Prostate gland (tissue), 2 donors: ENCODE measurements around the gene LGI1. TPM values are rescaled to one million over a fixed set of nuclear protein-coding genes. Genes with fewer than 3 reads are reported as not detected.

ENCODE experiments used
- DNase-seq: peaks from one replicate; pipeline ENCODE4 v3.0.0-alpha.2; 2019; ENCODE audit warnings: low spot score
- H3K27ac ChIP-seq, 2 donors: fragments of 200-600 bp; sonication (generic); 2 replicates each; pipeline ENCODE4 v1.5.1; 2017 to 2019
- H3K27me3 ChIP-seq: fragments of 200-600 bp; sonication (generic); replicated peaks from 2 replicates; pipeline ENCODE4 v1.5.1; 2019; ENCODE audit not compliant: insufficient read depth
- H3K36me3 ChIP-seq, 2 donors: fragments of 200-600 bp; sonication (generic); 1 replicate in 1 of 2; 2 replicates in 1 of 2; pipeline versions ENCODE4 v1.5.1 to v1.8.1; 2017 to 2019
- H3K4me1 ChIP-seq: fragments of 200-600 bp; sonication (generic); replicated peaks from 2 replicates; pipeline ENCODE4 v1.5.1; 2019
- H3K4me3 ChIP-seq, 2 donors: fragments of 200-600 bp; sonication (generic); 2 replicates each; pipeline ENCODE4 v1.5.1; 2017 to 2019
- H3K9me3 ChIP-seq: fragments of 200-600 bp; sonication (generic); 2 replicates; pipeline ENCODE4 v1.5.1; 2017
- POLR2A ChIP-seq: fragments of 450-650 bp; IDR thresholded peaks from one replicate; pipeline ENCODE4 v1.6.1; 2016; ENCODE audit warnings: antibody characterized with exemption, mild to moderate bottlenecking
- POLR2AphosphoS5 ChIP-seq: sonication (generic); formaldehyde crosslinking; IDR thresholded peaks from one replicate; pipeline ENCODE4 v1.6.1; 2017; ENCODE audit warnings: antibody characterized with exemption
- WGBS: methylation state at CpG from one replicate; pipeline ENCODE4 v1.1.5; 2018; 5-methylcytosine and 5-hydroxymethylcytosine counted together
- intact Hi-C: fragments of 100-400 bp; cut with DNase I; formaldehyde crosslinking; loops from one replicate; pipeline ENCODE4 v1.14.2; 2022
- total RNA-seq, 2 donors: library from RNA; depleted of rRNA; stranded (reverse); fragments of >200 nt; gene quantifications; one replicate each; pipeline ENCODE4 v1.1.0, GENCODE V29; 2016
- TF ChIP-seq, protein P1 (sequence below), 4 experiments: fragments of 200-600 bp in 2 of 4; fragments of 450-650 bp in 2 of 4; sonication (generic) in 2 of 4; IDR thresholded peaks; 1 replicate in 3 of 4; 2 replicates in 1 of 4; pipeline ENCODE4 v1.5.1; 2016 to 2019; ENCODE audit warnings: antibody characterized with exemption in 4 of 4, mild to moderate bottlenecking in 2 of 4, moderate library complexity in 2 of 4

Gene LGI1
- total RNA-seq, 2 donors from 2014 or later: 0.23 to 0.91 TPM

DNA sequence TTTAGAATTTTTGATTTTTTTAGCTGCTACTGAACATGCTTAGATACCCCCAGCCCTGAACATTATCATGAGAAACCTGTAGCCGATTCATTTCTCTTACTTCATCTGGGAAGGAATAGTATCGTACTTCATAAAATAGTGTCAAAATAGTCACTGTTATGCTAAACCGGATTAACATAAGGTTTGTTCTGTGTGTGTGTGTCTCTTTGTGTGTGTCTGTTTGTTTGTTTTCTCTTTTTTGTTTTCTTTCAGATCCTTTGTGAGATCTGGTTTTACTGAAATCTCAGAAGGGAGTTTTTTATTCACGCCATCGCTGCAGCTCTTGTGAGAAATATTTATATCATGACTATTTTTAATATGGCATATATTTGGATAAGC, 761 bp downstream of the LGI1 start:
- no peaks in the 10 kb centered on the region for H3K4me1 ChIP-seq
- no peak for DNase-seq
- no peaks in the 10 kb centered on the region for H3K9me3 ChIP-seq
- no peak overlapping the region for H3K27ac ChIP-seq
- TF ChIP-seq POLR2A (no peak), POLR2AphosphoS5 (no peak)
- TF ChIP-seq, protein P1, sequence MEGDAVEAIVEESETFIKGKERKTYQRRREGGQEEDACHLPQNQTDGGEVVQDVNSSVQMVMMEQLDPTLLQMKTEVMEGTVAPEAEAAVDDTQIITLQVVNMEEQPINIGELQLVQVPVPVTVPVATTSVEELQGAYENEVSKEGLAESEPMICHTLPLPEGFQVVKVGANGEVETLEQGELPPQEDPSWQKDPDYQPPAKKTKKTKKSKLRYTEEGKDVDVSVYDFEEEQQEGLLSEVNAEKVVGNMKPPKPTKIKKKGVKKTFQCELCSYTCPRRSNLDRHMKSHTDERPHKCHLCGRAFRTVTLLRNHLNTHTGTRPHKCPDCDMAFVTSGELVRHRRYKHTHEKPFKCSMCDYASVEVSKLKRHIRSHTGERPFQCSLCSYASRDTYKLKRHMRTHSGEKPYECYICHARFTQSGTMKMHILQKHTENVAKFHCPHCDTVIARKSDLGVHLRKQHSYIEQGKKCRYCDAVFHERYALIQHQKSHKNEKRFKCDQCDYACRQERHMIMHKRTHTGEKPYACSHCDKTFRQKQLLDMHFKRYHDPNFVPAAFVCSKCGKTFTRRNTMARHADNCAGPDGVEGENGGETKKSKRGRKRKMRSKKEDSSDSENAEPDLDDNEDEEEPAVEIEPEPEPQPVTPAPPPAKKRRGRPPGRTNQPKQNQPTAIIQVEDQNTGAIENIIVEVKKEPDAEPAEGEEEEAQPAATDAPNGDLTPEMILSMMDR (IDR thresholded peaks at IDR 0.05): no peak
- peaks cover 3% of the 10 kb centered on the region for H3K27me3 ChIP-seq
- 40% methylated on average over 5 of the region's 5 CpGs for WGBS
- no peaks in the 10 kb centered on the region for H3K36me3 ChIP-seq
- intact Hi-C loops: no loop called here
- no peak overlapping the region for H3K4me3 ChIP-seq

DNA sequence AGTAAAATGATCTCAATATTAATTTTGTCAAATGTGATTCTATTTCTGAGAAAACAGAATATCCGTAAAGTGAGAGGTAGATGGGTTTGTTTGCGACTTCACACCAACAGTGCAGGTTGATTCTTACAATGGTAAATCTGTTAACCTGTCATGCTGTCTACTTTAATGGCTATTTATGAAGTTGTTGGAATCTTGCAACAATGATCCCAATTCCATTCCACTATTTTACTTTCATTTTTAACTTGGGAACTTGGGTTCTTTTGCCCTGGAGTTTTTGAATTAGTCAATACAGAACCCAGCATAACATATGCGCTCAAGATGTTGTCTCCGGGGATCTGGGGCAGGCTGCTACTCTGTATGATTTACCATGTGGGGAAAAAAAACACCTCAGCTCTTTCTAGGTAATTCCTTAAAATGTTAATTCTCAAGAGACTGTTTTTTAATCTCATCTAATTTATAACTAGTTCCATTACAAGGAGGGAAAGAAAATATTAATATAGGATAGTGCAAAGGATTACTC, 1.2 kb downstream of the LGI1 start:
- no peak for DNase-seq
- no peaks in the 10 kb centered on the region for H3K9me3 ChIP-seq
- no peaks in the 10 kb centered on the region for H3K4me1 ChIP-seq
- intact Hi-C loops: no loop called here
- 76% methylated on average over 4 of the region's 4 CpGs for WGBS
- H3K27ac ChIP-seq: no peak overlapping the region
- peaks cover 3% of the 10 kb centered on the region for H3K27me3 ChIP-seq
- no peaks in the 10 kb centered on the region for H3K36me3 ChIP-seq
- TF ChIP-seq POLR2A (no peak), POLR2AphosphoS5 (no peak)
- TF ChIP-seq, protein P1 (IDR thresholded peaks at IDR 0.05): no peak
- no peak overlapping the region for H3K4me3 ChIP-seq

DNA sequence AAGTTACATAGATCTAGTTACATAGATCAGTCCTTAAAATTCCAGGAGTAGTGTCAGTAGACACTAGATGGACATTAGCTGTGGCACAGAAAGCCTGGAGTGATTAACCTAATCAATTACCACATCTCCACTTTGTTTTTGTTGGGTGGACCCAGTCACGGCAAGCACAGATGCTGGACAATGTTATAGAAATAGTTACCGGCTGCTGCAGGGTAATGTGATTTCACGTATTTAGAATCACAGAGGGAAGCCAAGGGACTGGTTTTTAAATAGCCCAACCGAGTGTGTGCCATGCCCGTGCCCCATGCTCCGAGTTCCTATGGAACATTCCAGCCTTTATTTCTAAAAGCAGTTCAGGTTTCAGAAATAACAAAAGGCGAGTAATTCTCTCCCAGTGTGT, 2.8 kb downstream of the LGI1 start:
- TF ChIP-seq, protein P1 (IDR thresholded peaks at IDR 0.05): no peak
- TF ChIP-seq POLR2A: no peak
- TF ChIP-seq POLR2AphosphoS5: no peak
- H3K27me3 ChIP-seq: peaks cover 3% of the 10 kb centered on the region
- no peaks in the 10 kb centered on the region for H3K4me1 ChIP-seq
- WGBS: 79% methylated on average over 7 of the region's 7 CpGs
- H3K36me3 ChIP-seq: no peaks in the 10 kb centered on the region
- no peak for DNase-seq
- no peak overlapping the region for H3K27ac ChIP-seq
- H3K9me3 ChIP-seq: no peaks in the 10 kb centered on the region
- H3K4me3 ChIP-seq: no peak overlapping the region
- intact Hi-C loops: no loop called here

DNA sequence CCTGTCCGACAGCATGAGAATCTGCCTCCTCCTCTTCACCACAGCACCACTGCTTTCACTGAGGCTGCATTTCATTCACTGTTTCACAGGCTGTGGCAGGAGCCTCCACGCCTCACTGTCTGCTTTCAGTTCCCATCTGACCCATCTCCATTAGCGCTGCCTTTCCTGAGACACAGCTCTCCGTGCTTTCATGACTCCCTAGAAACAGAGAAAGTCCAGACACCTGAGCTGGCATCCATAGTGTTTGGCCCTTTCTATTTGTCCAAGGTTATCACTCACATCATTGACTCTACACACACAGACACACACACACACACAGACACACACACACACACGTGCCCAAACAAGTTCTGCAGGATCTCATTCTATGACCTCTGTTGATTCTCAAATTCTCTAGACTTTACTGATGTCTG, 5.2 kb downstream of the LGI1 start:
- H3K27me3 ChIP-seq: peaks cover 3% of the 10 kb centered on the region
- no peaks in the 10 kb centered on the region for H3K9me3 ChIP-seq
- TF ChIP-seq POLR2A (no peak), POLR2AphosphoS5 (peak; percentile 51)
- WGBS: 41% methylated on average over 5 of the region's 5 CpGs
- DNase-seq: peak; percentile 50
- no peaks in the 10 kb centered on the region for H3K36me3 ChIP-seq
- no peak overlapping the region for H3K4me3 ChIP-seq
- H3K4me1 ChIP-seq: no peaks in the 10 kb centered on the region
- H3K27ac ChIP-seq: peak overlapping the region in 1 of 2 donors; percentile 13
- intact Hi-C loops: no loop called here

DNA sequence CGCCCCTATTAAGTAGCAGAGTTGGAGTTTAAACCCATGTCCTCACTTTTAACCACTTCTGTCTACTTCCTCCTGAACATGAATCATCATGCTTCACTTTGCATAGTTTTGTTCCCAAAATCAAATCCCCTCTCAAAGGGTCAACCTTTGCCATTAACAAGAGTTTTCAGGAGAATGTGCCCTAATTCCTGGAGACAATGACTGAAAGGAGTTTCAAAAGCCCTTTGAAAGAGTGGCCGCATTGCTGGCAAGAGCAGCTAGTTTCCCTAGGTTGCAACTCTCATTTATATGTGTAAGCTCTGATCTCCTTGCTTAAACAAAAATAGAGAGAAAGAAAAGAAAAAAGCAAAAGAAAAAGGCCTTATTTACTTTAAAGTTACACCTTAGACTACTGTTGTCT, 9.2 kb downstream of the LGI1 start:
- 92% methylated on average over 2 of the region's 2 CpGs for WGBS
- Histone ChIP-seq H3K27ac (no peak overlapping the region), H3K4me3 (no peak overlapping the region), H3K9me3 (no peaks in the 10 kb centered on the region), H3K36me3 (no peaks in the 10 kb centered on the region), H3K27me3 (no peaks in the 10 kb centered on the region), H3K4me1 (no peaks in the 10 kb centered on the region)
- no peak for TF ChIP-seq POLR2A
- TF ChIP-seq, protein P1 (IDR thresholded peaks at IDR 0.05): no peak
- TF ChIP-seq POLR2AphosphoS5: no peak
- intact Hi-C loops: no loop called here
- no peak for DNase-seq
